Hepatic stellate cell (primary cell): ENCODE results near the gene GMNC.
"Not testable (repeated sequence)": the region's sequence is repeated elsewhere in the genome, so short reads cannot be mapped to it uniquely, and the experiment has no call there.

Experiments used
- DNase-seq: peaks from one replicate; pipeline ENCODE4 v3.0.0; 2011; ENCODE audit warnings: low spot score

The GMNC gene, protein sequence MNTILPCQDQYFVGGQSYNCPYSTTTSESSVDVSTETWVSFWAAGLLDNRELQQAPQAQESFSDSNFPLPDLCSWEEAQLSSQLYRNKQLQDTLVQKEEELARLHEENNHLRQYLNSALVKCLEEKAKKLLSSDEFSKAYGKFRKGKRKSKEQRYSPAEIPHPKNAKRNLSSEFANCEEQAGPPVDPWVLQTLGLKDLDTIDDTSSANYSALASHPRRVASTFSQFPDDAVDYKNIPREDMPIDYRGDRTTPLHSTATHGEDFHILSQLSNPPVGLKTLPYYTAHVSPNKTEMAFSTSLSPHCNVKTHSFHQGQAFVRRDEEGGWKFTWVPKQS

DNA sequence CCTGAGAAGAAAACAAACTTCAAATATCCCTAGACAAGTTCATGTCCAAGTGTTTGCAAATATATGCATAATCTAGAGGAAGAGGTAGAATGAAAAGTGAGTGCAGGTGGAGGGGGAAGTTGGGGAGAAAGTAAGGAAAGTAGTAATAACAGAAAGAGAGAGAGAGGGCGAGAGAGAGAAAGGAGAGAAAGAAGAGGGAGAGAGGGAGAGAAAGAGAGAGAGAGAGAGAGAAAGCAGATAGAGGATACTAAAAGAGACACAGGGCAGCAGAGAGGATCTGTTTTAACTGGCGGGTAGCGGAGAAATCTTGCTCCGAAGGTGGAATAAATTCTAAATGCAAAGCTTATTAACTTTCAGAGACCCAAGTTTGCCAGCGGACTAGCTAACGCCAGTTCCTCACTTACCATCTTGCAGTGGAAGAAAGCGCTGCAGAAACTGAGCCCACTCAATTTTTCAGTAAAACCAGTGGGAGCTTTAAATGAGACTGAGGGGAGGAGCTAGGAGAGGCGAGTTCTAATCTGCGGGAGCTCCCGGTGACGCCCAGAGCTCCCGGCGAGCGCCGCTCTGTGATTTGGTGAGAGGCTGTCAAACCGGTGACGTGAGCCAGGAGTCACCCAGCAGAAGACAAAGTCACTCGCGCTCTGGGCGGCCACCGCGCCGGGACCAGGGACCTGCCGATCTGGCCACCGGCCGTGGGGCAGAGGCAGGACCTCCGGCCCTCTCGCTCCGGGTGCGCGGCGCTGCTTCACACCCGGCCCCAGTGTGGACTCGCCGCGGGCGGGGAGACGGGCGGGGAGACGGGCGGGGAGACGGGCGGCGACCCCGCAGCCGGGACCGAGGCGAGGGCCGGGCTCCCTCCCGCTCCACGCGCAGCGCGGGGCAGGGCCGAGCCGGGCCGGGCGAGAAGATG lies at the start of gene GMNC:
GMNC (minus strand) TSS at position 486 of the 910 bp plus-strand sequence; CDS start at position 407, 79 bp downstream.
- DNase-seq = peak; percentile 50

DNA sequence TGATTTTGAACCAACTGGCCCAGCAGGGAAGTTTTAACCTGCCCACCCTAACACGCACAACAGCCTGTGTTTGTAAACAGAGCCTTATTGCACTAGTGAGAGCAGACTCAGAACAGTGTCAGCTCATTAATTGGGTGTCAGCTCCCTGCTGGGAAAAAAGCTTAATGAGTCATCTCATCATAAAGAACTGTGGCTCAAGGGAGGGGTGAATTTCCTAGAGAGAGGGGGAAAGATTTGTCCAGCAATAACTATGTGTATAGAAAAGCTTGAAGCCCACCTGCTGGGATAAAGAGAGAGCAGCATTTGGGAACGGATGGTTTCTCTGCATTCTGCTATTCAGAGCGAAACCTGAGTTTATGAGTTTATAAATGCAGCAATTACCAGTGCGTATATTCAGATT lies 48.9 kb upstream of the GMNC start:
- DNase-seq = no peak

- no peak for DNase-seq
These were observed 47.4 kb upstream of the GMNC start for GRCh38 chr3:190909908-190910307.

DNA sequence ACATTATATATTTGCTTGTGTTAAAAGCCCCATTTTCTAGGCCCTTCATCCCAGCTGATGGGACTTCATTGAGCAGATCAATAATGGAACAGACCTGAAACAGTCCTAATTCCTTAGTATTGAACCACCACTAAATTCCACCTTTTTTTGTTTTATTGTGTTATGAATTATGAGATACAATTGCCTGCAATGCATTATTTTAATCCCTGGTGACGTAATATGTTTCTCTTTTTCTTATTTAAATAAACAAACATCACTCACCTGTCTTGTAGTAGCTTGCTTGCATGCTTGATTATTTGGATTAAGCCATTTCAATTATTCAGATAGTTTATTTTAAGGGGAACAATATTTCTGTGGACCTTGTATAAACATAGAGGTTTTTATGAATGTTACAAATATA lies 40.7 kb upstream of the GMNC start:
- no peak for DNase-seq

DNA sequence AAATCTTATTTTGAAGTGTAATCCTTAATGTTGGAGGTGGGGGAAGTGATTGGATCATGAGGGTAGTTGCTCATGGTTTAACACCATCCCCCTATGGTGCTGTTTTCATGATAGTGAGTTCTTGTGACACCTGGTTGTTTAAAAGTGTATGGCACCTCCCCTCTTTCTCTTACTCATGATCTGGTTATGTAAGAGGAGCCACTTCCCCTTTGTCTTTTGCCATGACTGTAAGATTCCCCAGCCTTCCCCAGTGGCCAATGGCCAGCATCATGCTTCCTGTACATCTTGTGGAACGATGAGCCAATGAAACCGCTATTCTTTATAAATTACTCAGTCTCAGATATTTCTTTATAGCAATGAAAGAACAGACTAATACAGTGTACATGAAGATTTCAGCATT lies 39.8 kb upstream of the GMNC start:
- DNase-seq = no peak

GRCh38 chr3:190892395-190892902 lies 30.0 kb upstream of the GMNC start:
- DNase-seq = no peak

- no peak for DNase-seq
These were observed 24.5 kb upstream of the GMNC start for GRCh38 chr3:190886945-190887344.

DNA sequence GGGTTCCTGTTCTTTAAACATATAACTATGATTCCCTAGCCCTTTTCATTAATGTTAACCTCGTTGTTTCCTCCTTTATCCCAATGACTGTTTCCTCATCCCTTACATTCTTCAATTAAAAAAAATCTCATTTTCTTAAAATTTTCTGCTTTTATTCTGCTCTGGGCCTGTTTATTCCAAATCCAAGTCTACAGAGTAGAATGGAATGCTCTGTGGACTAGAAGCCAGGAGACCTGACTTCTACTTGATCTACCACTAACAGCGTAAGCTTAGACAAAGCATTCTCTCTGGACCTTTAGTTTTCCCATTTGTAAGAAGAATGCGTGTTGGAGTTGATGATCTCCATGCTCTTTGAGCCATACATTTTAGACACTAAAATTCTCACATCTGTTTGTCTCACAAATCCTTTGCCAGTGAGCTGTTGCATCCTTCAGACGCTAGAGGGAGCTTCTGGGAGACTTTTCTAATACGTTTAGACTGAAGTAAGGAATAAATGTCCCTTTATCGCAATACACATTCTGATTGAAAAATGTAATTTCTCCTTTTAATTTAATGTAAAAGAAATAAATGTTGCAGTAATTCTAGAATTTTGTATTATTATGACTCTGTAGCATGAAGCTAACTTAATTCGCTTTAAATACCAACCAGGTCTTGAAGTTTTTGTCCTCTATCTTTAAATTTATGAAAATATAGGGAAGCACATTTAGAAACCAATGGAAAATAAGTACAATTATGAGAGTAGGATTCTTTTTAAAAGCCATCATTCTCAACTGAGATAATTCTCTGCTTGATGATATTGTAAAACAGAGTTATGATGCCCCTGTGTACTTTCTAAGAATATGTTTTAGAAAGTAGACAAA lies 21.7 kb upstream of the GMNC start:
- DNase-seq = peak; percentile 38

GRCh38 chr3:190883141-190883540 lies 20.6 kb upstream of the GMNC start:
- no peak for DNase-seq

GRCh38 chr3:190877925-190878324 lies 15.4 kb upstream of the GMNC start:
- DNase-seq = no peak

DNA sequence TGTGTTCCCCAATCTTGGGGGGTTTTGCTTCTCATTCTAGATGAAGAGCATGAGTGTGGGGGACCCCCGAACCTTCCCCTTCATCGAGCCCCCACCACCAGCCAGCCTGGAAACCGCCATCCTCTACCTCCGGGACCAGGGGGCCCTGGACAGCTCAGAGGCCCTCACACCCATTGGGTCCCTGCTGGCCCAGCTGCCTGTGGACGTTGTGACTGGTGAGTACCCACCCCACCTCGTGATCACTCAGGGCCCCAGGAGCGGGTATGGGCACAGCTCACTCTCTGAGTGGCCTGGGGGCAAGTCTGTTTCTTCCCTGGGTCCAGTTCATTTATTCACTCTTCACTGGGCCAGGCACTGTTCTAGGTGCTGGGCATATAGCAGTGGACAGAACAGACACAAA lies 13.9 kb upstream of the GMNC start:
- not testable (repeated sequence) for DNase-seq

- DNase-seq = not testable (repeated sequence)
These were observed 12.6 kb upstream of the GMNC start for GRCh38 chr3:190875061-190875460.

- DNase-seq = no peak
These were observed 7.6 kb upstream of the GMNC start for GRCh38 chr3:190870127-190870526.

DNA sequence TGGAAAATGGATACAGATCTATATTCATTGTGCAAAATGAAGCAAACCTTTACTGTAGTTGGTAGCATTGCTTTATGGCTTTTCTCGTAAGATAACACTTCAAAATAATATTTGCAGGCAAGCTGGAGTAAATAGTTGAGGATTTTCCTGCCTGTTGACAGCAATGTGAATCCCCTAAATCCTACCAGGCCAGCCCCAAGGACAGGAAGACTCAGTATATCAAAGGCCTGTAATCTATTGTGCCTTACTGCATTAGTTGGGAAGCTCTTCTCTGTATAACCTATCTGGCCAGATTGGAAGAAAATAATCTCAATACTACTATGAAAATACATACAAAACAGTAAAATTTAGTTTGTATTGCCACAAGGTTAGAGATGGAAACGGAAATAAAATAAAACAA lies 4.6 kb upstream of the GMNC start:
- DNase-seq = no peak

GRCh38 chr3:190865828-190866227 lies 3.3 kb upstream of the GMNC start:
- no peak for DNase-seq

GRCh38 chr3:190865419-190865818 lies 2.9 kb upstream of the GMNC start:
- DNase-seq = no peak

DNA sequence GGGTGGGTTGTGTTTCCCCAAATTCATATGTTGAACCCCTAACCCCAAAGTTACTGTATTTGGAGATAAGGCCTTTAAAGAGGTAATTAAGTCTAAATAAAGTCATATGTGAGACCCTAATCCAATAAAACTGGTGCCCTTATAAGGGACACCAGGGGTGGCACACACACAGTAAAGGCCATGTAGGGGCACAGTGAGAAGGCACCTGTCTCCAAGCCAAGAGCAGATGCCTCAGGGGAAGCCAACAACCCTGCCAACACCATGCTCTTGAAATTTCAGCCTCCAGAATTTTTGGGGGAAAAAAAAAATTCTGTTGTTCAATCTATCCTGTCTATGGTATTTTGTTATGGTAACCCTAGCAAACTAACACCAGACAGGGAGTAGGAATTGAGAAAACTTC lies 1.5 kb upstream of the GMNC start:
- no peak for DNase-seq

GRCh38 chr3:190863119-190863465 lies 598 bp upstream of the GMNC start:
- no peak for DNase-seq

- DNase-seq = no peak
These were observed 2.0 kb downstream of the GMNC start for GRCh38 chr3:190860521-190860920.

GRCh38 chr3:190855151-190855550 lies 7.3 kb downstream of the GMNC start:
- no peak for DNase-seq

- no peak for DNase-seq
These were observed 8.4 kb downstream of the GMNC start for GRCh38 chr3:190854062-190854461.

DNA sequence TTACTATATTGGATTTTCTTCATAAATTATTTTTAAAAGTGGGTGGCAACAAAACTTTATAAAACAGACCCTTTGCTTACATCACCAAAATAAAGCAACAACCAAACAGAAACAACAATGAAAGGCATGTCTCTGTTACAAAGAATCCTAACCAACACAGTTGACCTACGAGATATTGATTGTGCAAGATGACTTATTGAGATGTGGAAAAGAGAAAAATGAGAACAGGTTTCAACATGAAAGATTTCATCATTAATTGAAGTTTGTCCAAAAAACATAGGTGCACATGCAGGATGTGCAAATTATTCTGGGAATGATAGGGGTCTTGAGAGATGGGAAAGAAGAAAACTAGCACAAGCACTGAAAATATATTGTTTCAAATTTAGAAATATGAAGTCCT lies 9.0 kb downstream of the GMNC start:
- no peak for DNase-seq
